IPS-18a (cell line): ENCODE measurements around the gene CP.
"Not testable (repeated sequence)": the region's sequence is repeated elsewhere in the genome, so short reads cannot be mapped to it uniquely, and the experiment has no call there.

Source experiments
- H3K27ac ChIP-seq: one replicate; pipeline ENCODE4 v1.5.1; 2013; ENCODE audit warnings: low read length
- H3K27me3 ChIP-seq: one replicate; pipeline ENCODE4 v1.6.1; 2013; ENCODE audit warnings: mild to moderate bottlenecking, low read length; ENCODE audit not compliant: control insufficient read depth, insufficient read depth
- H3K36me3 ChIP-seq: one replicate; pipeline ENCODE4 v1.6.1; 2013; ENCODE audit warnings: low read depth, low read length; ENCODE audit not compliant: control insufficient read depth
- H3K4me1 ChIP-seq: one replicate; pipeline ENCODE4 v1.6.1; 2013; ENCODE audit warnings: low read depth, low read length; ENCODE audit not compliant: control insufficient read depth
- H3K4me3 ChIP-seq: one replicate; pipeline ENCODE4 v1.5.1; 2013; ENCODE audit warnings: low read length
- H3K9ac ChIP-seq: one replicate; pipeline ENCODE4 v1.6.1; 2013; ENCODE audit warnings: mild to moderate bottlenecking, low read length, moderate library complexity
- H3K9me3 ChIP-seq: one replicate; pipeline ENCODE4 v1.6.1; 2013; ENCODE audit warnings: low read depth, low read length; ENCODE audit not compliant: control insufficient read depth

Gene CP

DNA sequence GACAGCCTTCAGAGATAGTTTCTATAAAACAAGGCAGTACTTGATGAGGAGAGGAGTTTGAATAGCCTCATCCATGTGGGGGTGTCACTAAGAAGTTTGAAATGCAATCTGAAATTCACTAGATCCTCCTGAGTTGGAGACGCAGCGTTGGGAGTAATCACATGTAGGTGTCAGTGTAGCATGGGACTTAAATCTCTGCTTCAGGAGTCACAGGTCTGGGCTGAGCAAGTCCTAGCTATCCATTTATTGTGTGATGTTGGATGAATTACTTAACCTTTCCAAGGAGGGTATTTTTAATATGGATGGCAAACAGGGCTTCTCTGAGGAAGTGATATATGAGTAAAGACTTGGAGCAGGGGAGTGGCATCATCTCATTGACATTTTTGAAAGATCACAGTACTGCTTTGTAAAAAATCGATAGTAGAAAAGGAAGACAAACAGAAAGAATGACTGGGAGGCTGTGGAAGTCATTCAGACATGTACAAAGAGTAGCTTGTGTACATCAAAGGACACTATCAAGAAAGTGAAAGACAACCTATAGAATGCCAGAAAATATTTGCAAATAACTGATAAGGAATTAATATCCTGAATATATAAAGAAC, 17.1 kb downstream of the CP start:
- Histone ChIP-seq H3K27me3 (no peaks in the 10 kb centered on the region), H3K4me3 (no peak overlapping the region), H3K4me1 (peaks cover 5% of the 10 kb centered on the region), H3K36me3 (no peaks in the 10 kb centered on the region), H3K9ac (no peak overlapping the region), H3K9me3 (no peaks in the 10 kb centered on the region), H3K27ac (no peak overlapping the region)

DNA sequence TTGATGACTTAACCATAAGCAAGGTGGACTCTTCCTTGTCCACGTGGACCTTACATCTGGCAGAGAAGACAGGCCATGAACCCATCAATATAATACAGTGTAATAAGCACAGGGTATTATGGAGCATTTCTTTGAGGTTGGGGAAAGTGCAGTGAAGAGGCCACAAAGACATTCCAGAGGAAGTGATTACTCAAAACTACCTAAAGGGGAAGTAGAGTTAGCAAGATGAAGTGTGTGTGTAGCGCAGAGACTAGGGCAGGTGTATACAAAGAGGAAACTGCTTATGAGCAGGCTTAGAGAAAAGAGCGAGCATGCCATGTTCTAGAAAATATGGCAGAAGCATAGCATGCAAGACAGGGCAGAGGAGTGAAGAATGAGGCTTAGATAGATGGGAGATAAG, 17.9 kb downstream of the CP start:
- Histone ChIP-seq H3K36me3 (no peaks in the 10 kb centered on the region), H3K4me1 (peaks cover 9% of the 10 kb centered on the region), H3K9me3 (no peaks in the 10 kb centered on the region), H3K27ac (no peak overlapping the region), H3K27me3 (no peaks in the 10 kb centered on the region), H3K4me3 (no peak overlapping the region), H3K9ac (no peak overlapping the region)

DNA sequence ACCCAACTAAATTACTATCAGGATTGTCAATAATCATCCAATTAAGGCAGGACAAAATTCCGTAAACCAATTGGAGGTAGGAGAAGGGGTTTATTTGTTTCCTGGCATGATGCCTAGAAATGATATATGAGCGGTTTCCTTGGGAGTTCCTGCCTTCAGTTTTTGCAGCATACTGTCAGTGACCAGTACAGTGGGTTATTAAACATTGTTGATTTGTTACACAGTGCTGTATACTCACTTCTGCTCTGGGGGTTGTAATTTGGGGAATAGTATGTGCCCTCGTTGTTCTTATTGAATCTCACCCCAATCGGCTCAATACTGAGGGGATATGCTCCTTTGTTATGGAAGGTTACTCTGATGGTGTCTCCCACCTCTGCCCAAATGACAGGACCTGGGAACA, 22.2 kb downstream of the CP start:
- Histone ChIP-seq H3K9ac (peak overlapping the region; percentile 20), H3K27ac (peak overlapping the region; percentile 84), H3K9me3 (no peaks in the 10 kb centered on the region), H3K36me3 (no peaks in the 10 kb centered on the region), H3K4me3 (peak overlapping the region; percentile 31), H3K4me1 (peaks cover 35% of the 10 kb centered on the region), H3K27me3 (no peaks in the 10 kb centered on the region)

DNA sequence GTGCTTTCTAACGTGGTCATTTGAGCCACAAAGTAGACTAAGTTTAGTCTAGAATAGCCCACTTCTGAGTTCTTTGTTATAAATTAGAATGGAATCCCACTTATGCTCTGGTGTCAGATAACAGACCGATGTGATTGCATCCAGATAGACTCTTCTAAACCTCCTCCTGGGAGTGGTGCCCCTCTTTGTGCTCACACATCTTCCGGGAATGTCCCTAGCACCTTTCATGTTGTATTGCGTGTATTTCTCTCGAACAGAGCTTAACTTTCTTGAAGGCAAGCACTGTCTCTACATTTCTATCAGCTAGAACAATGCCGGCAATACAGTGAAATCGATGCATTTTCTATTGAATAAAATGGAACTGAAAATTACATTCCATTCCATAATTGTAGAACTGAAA, 23.0 kb downstream of the CP start:
- Histone ChIP-seq H3K9me3 (no peaks in the 10 kb centered on the region), H3K27me3 (no peaks in the 10 kb centered on the region), H3K27ac (peak overlapping the region; percentile 94), H3K4me3 (peak overlapping the region; percentile 45), H3K9ac (peak overlapping the region; percentile 74), H3K36me3 (no peaks in the 10 kb centered on the region), H3K4me1 (peaks cover 41% of the 10 kb centered on the region)

DNA sequence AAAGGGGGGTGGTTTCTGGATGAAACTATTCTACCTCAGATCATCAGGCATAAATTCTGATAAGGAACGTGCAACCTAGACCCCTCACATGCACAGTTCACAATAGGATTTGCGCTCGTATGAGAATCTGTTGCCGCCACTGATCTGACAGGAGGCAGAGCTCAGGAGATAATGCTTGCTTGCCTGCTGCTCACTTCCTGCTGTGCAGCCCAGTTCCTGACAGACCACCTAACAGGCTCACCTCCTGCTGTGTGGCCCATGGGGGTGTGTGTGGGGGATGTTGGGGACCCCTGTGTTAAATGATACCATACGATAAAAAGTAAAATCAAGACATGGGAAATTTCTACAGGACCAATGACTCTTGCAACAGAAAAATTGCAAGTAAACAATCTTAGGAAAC, 24.0 kb downstream of the CP start:
- Histone ChIP-seq H3K27ac (peak overlapping the region; percentile 94), H3K36me3 (no peaks in the 10 kb centered on the region), H3K27me3 (no peaks in the 10 kb centered on the region), H3K4me1 (peaks cover 48% of the 10 kb centered on the region), H3K9ac (peak overlapping the region; percentile 74), H3K9me3 (no peaks in the 10 kb centered on the region), H3K4me3 (peak overlapping the region; percentile 45)

DNA sequence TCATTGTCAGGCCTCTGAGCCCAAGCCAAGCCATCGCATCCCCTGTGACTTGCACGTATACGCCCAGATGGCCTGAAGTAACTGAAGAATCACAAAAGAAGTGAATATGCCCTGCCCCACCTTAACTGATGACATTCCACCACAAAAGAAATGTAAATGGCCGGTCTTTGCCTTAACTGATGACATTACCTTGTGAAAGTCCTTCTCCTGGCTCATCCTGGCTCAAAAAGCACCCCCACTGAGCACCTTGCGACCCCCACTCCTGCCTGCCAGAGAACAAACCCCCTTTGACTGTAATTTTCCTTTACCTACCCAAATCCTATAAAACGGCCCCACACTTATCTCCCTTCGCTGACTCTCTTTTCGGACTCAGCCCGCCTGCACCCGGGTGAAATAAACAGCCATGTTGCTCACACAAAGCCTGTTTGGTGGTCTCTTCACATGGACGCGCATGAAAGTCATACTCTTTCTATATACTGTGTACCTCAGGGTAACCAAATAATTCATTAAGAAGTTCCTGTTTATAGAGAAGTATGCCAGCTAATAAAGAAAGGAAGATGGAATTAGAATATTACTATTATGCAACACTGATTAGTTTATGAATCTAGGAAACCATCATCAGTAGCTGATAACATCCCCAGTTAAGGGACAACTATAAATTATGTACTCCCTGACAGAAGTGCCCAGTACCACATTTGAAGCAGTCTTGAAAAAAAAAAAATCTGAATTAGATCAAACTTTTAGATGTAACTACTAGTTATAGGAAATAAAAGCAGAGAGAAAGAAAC, 24.6 kb downstream of the CP start:
- H3K27me3 ChIP-seq, H3K36me3 ChIP-seq, H3K9me3 ChIP-seq: not testable (repeated sequence)
- peak overlapping the region; percentile 95 for H3K27ac ChIP-seq
- peaks cover 48% of the 10 kb centered on the region for H3K4me1 ChIP-seq
- H3K9ac ChIP-seq = peak overlapping the region; percentile 74
- peak overlapping the region; percentile 45 for H3K4me3 ChIP-seq

DNA sequence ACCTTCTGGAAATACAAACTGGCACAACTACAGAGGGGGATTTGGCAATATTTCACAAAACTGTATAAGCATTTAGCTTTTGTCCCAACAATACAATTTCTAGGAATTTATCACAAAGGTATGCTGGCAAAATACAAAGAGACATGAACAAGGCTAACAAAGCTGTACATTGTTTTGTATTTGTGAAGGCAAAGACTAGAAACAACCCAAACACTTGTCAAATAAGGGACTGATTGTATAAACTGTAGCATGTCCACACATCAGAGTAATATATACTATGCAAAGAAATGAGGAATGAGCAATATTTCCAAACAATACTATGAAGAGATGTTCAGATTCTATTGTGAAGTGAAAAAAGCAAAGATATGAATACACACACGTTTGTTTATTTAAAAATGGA, 26.4 kb downstream of the CP start:
- peaks cover 61% of the 10 kb centered on the region for H3K4me1 ChIP-seq
- peak overlapping the region; percentile 48 for H3K27ac ChIP-seq
- H3K27me3 ChIP-seq = no peaks in the 10 kb centered on the region

DNA sequence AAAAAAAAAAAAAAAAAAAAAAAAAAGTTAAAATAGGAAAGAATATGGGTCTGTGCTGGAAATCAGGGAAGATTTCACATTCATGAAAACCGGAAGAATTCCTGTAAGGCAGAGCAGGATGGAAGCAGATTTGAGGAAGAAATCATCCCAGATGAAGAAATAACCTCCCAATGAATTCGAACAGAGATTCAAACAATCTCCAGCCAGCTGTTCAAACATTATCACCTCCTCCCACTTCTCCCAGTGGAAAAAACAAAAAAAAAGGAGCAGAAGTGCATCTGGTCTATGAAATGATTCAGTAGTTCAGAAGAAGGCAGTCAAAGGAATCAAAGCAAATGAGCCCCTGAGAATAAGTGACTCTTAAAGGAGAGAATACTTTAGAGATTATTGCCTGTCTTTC, 33.1 kb downstream of the CP start:
- peaks cover 4% of the 10 kb centered on the region for H3K9me3 ChIP-seq
- no peak overlapping the region for H3K9ac ChIP-seq
- H3K4me3 ChIP-seq = no peak overlapping the region
- no peak overlapping the region for H3K27ac ChIP-seq
- H3K4me1 ChIP-seq = peaks cover 38% of the 10 kb centered on the region
- H3K27me3 ChIP-seq = no peaks in the 10 kb centered on the region
- no peaks in the 10 kb centered on the region for H3K36me3 ChIP-seq

More for the DNA sequence above, 26.4 kb downstream of the CP start:
- no peak overlapping the region for H3K9ac ChIP-seq
- H3K9me3 ChIP-seq = no peaks in the 10 kb centered on the region
- no peak overlapping the region for H3K4me3 ChIP-seq
- H3K36me3 ChIP-seq = no peaks in the 10 kb centered on the region

DNA sequence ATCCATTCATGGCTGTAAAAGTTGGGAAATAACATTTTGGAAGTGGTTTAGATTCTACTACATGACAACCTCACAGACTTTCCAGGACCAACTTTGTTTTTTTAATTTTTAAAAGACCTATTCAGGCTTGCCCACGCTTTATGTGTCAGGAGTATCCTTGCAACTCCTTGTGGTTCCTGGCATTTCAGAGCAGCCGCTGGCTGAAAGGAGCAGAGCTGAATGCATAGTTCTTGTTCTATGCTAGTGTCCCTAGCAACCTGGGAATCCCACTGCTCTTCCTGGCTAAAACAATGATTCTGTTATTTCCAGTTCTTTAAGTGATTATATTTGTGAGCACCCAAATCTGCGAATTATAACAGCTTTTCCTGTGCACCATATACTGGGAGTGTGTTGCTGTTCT, 34.9 kb downstream of the CP start:
- Histone ChIP-seq H3K9me3 (peaks cover 4% of the 10 kb centered on the region), H3K4me1 (peaks cover 29% of the 10 kb centered on the region), H3K36me3 (no peaks in the 10 kb centered on the region), H3K9ac (no peak overlapping the region), H3K4me3 (no peak overlapping the region), H3K27ac (no peak overlapping the region), H3K27me3 (no peaks in the 10 kb centered on the region)

DNA sequence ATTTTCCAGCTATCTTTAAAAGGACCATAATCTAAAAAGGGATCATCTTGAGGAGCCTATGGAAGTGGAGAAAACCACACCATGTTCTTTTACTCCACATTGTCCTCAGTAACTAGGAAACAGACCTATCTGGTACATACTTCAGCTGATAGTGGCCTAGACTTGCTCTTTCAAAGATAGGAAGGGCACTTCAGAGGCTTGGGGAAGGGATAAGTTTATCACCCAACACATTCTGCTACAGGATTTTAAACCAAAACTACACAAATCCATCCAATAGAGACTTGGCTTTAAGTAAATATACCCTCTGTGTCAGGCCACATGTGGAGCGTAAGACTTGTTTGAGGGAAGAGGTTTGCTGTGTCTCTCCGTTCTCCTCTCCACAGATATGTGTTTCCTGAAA, 35.4 kb downstream of the CP start:
- Histone ChIP-seq H3K4me1 (peaks cover 24% of the 10 kb centered on the region), H3K9ac (no peak overlapping the region), H3K9me3 (peaks cover 4% of the 10 kb centered on the region), H3K27ac (no peak overlapping the region), H3K4me3 (no peak overlapping the region), H3K36me3 (no peaks in the 10 kb centered on the region), H3K27me3 (no peaks in the 10 kb centered on the region)

DNA sequence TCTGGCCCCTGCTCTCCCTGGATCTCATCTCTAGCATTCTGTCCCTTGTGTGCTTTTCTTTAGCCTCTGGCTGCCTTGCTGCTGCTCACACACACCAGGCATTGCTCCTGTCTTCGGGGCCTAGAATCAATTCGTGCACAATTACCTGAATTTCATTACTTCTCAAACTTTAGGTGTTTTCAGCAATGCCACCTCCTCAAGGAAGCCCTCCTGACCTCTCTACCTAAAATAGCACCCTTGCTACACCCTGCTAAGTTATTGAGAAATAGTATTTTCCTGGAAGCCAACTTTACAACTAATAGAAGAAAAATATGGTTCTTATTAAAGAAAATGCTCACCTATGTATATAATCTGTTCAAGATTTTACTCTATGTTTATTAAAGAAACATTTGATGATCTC, 40.4 kb downstream of the CP start:
- Histone ChIP-seq H3K27ac (no peak overlapping the region), H3K9me3 (peaks cover 5% of the 10 kb centered on the region), H3K9ac (no peak overlapping the region), H3K4me3 (no peak overlapping the region), H3K27me3 (no peaks in the 10 kb centered on the region), H3K36me3 (peaks cover 9% of the 10 kb centered on the region), H3K4me1 (no peaks in the 10 kb centered on the region)

DNA sequence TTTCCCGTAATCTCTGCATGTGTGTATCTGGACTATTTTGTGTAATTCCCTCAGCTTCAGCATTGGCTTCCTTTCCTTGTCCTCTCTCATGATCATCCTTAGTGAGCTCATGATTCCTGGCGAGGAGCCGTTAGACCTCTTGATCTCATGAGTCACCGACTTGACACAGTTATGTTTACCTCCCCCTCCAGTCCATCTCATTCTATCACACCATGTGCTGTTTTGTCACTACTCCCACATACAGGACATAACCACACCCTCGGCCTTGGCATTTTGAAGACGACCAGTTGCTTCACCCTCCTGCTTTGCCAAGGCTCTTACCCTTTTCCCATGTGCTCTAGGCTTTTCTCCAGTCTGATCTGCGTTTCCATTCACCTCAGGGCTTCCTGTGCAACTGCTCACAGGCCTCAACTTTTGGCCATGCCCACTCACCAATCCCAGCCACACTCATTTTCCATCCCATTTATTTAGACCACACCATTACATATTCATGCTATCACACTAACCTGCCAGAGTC, 41.5 kb downstream of the CP start:
- Histone ChIP-seq H3K27ac (no peak overlapping the region), H3K9ac (no peak overlapping the region), H3K36me3 (peaks cover 14% of the 10 kb centered on the region), H3K9me3 (peaks cover 4% of the 10 kb centered on the region), H3K4me1 (no peaks in the 10 kb centered on the region), H3K4me3 (no peak overlapping the region), H3K27me3 (no peaks in the 10 kb centered on the region)
